Dermis microvascular lymphatic vessel endothelial cell (primary cell): ENCODE measurements around the gene RINL. TPM values are rescaled to one million over a fixed set of nuclear protein-coding genes. Genes with fewer than 3 reads are reported as not detected.

Experiments used
- DNase-seq, 2 donors: peaks; one replicate each; pipeline versions ENCODE4 v3.0.0 to v3.0.0-alpha.2; 2010; ENCODE audit warnings: low read depth in 2 of 2
- total RNA-seq: library from RNA; depleted of rRNA; stranded (reverse); fragments of >200 nt; gene quantifications from 2 replicates; pipeline ENCODE4 v1.2.1, GENCODE V29; 2014

RINL gene
- 8.1 and 10.1 TPM in 2 replicates for total RNA-seq

GRCh38 chr19:38877781-38878574, at the start of gene RINL:
RINL (minus strand) TSS chr19:38878275; CDS start chr19:38876742, 1,533 bp downstream.
- DNase-seq: peak in 1 of 2 donors; percentile 39

GRCh38 chr19:38924388-38924787, 46.3 kb upstream of the RINL start:
- DNase-seq: no peak

- DNase-seq: no peak
These were observed 44.4 kb upstream of the RINL start for GRCh38 chr19:38922482-38922881.

GRCh38 chr19:38921420-38922274, 43.6 kb upstream of the RINL start:
- DNase-seq: no peak

- no peak for DNase-seq
These were observed 42.7 kb upstream of the RINL start for GRCh38 chr19:38920602-38921419.

GRCh38 chr19:38919837-38920601, 41.9 kb upstream of the RINL start:
- DNase-seq: no peak

- no peak for DNase-seq
These were observed 40.5 kb upstream of the RINL start for GRCh38 chr19:38918526-38918925.

GRCh38 chr19:38917921-38918491, 39.9 kb upstream of the RINL start:
- DNase-seq: no peak

- no peak for DNase-seq
These were observed 39.4 kb upstream of the RINL start for GRCh38 chr19:38917516-38917915.

GRCh38 chr19:38915329-38916321, 37.5 kb upstream of the RINL start:
- no peak for DNase-seq

GRCh38 chr19:38913958-38914357, 35.9 kb upstream of the RINL start:
- DNase-seq: no peak

- no peak for DNase-seq
These were observed 34.8 kb upstream of the RINL start for GRCh38 chr19:38912600-38913514.

GRCh38 chr19:38911388-38912001, 33.4 kb upstream of the RINL start:
- DNase-seq: no peak

GRCh38 chr19:38910488-38910887, 32.4 kb upstream of the RINL start:
- no peak for DNase-seq

GRCh38 chr19:38908911-38909310, 30.8 kb upstream of the RINL start:
- DNase-seq: no peak

GRCh38 chr19:38907670-38908069, 29.6 kb upstream of the RINL start:
- no peak for DNase-seq

GRCh38 chr19:38907227-38907626, 29.2 kb upstream of the RINL start:
- DNase-seq: no peak

- no peak for DNase-seq
These were observed 27.5 kb upstream of the RINL start for GRCh38 chr19:38905620-38906019.
